Right renal pelvis (tissue), 4 donors: Measurements from ENCODE around the gene ANKRD44. TPM values are rescaled to one million over a fixed set of nuclear protein-coding genes. Genes with fewer than 3 reads are reported as not detected.
"Not testable (repeated sequence)": the region's sequence is repeated elsewhere in the genome, so short reads cannot be mapped to it uniquely, and the experiment has no call there.

Experiments used
- DNase-seq, 4 donors: peaks; one replicate each; pipeline ENCODE4 v3.0.0-alpha.2; 2013; ENCODE audit warnings: low read depth in 4 of 4, low spot score in 3 of 4, missing footprints in 1 of 4
- polyA plus RNA-seq, 4 donors: library from polyadenylated mRNA; unstranded; fragments of 120-200 nt; gene quantifications; one replicate each; pipeline ENCODE4 v1.2.1, GENCODE V29; 2013; ENCODE audit not compliant: insufficient read length in 4 of 4

ANKRD44 gene
- polyA plus RNA-seq, 4 donors: 9.2 to 13.9 (median 10.7) TPM

DNA sequence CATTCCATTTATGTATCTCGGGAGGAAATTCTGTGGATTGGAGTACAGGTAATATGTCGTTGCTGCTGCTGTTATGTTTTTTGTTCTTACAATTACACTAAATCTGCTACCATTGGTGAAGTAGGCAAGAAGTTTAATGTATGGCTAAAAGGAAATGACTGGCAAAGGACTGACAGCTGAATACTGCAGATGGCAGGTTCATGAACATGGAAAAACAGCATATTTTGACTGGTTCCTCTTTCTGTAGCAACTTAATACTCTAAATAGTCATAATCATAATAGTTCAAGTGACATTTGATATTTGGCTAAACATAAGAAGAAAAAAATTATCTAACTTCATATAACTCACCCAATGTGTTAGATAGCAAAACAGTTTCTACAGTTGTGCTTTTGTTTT, 299.6 kb downstream of the ANKRD44 start:
- DNase-seq: no peak

DNA sequence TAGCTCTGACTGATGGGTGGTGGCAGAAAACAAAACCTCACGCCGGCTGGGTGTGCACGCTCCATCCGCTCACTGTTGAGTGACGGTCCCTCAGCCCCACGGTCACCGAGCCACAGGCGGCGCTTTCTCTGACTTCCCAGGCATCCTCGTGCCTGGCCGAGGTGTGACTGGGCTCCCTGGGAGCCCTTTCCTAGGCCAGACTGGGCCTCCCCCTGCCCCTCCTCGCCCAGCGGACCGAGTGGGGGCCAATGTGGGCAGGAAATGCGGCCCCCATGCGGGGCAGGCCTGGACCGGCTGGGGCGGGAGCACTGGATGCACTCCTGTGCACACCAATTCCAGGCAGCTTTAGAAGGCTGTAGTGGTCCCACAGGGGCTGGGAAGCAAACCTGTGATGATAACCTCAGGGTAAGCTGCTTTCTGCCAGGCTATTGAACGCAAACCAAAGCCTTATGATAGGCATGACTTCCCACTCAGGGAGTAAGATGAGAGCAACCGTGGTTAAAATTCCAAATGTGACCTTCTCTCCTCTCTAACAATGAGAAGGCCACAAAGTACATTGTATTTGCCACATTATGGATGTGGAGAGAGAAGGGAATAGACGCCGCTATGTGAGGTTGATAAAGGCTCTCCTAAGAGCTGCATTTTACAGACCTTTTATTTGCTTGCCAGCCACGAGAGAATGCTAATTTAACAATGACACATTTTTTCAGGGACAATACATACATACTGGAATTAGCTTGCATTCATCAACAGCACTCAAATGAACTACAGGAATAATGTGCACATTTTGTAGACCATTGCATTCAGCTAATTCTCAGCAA, 300.2 kb downstream of the ANKRD44 start:
- no peak for DNase-seq

DNA sequence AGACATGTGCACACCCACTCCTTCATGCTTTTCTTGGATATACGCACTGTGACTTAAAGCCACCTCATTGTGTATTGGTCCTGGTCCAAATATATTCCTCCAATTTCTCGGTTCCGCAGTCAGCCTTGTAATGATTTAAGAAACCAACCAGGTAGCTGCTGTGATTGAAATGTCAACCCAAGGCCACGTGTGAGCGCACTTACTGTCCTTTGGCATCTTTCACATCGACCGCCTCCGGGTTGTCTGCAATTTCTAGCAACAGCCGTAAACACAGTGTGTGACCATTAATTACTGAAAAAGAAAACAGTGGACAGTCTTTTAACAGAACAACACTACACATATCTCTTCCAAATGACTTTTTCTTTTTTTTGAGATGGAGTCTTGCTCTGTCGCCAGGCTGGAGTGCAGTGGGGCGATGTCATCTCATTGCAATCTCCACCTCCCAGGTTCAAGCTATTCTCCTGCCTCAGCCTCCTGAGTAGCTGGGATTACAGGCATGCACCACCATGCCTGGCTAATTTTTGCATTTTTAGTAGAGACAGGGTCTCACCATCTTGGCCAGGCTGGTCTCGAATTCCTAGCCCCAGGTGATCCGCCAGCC, 301.7 kb downstream of the ANKRD44 start:
- DNase-seq: not testable (repeated sequence)

DNA sequence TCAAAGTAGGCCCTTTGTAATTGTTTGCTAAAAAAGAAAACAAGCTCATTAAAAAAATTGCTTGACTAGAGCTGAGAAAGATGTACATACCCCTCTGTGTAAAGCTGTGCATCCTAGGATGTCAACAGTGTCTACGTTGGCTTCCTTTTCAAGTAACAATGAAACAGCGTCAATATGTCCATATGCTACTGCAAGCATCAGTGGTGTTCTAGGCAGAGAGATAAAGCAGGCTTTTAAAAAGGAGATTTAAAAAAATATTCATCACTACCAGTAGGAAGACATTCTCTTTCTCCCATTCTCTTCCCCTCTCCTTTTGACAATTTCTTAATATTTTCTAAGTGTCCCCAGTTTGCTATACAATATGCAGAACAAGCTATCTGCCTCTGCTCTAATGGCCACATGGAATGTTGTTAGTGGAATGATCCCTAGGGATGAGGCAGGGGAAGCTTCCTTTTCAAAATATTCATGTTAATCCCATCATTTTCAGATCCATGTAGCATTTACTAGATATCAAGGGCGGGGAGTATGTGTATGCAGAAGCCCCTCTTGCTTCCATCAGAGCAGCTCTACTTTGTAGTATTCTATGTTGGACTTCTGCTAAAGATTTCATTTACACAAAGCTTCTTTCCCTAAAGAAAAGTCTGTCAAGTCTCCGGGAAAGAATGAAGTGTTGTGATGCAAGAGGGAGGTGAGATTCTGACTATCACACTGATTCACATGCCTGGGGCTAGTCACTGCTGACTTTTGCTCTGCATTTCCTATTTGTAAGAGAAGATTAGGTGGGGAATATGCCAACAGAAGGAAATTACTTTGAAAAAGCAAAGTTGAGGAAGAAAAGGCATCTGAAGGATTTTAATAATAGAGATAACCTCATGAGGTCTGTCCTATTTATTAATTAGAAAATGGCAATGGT, 302.6 kb downstream of the ANKRD44 start:
- DNase-seq: no peak

DNA sequence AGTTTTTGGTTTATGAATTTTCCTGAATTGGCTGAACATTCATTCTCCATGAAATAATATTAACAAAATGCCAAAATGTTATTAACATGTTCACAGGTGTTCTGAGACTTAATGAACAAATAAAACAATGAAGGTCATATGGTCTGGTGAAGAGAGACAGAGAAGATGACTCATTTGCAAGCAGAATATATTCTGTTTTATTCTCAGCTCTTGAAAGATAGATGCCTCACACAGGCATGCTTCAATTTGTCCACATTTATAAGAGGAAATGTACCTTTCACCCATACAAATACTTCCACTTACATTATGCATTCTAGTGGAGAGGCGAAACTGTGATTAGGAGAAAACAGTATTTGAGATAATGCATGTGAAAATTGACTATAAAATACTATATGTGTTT, 308.7 kb downstream of the ANKRD44 start:
- no peak for DNase-seq

DNA sequence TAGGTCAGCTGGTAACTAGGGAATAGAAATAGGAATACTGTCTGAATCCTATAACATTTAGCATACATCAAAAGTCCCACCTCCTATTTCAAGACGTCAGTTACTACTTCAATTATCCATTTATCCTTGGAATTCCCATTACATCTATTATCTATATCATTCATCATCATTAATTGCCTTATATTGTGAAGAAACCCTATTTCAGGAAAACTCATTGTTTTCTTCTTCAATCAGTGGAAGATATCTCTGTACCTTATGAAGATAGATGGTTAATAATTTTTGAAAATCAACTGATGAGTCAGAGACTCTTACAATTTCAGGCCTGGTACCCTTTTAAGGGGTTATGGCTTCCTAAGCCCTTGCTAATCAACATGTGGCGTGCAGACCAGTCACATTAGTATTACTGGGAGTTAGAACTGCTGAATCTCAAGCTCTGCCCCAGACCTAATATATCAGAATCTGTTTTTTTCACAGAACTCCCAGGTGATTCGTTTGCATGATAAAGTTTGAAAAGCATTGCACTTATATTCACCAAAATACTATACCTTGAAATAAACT, 314.7 kb downstream of the ANKRD44 start:
- DNase-seq: no peak

DNA sequence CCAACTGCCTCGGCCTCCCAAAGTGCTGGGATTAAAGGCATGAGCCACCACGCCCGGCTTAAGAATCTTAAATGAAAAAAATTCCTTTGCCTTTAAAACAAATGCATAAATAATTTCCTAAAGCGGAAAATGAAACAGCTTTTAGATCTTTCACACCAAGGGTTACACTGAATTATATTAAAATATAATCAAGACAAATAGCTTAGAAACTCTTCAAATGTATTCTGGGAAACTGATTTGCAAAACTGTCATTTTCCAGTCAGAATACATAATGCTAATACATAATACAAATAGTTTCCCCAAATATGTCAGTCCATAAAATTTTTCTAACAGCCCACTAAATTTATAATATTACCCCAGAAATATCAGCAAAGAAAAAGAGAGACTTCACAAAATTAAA, 315.8 kb downstream of the ANKRD44 start:
- no peak for DNase-seq

DNA sequence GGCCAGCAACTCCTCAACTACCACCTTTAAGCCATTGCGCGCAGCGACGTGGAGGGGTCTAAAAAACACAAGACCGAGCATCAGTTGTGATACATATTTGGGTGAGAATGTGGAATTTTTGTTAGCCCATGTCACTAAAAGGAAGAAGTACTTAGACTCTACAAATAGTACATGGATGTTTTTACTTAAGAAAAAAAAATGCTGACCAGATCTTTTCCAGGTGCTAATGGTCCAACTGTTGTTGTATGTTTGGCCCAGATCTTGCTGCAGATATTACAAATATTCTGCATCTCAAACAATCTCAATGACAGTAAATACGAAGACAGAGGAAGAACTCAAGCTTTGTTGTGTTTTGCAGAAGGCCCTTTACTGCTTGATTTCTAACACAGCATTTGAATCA, 317.0 kb downstream of the ANKRD44 start:
- no peak for DNase-seq

DNA sequence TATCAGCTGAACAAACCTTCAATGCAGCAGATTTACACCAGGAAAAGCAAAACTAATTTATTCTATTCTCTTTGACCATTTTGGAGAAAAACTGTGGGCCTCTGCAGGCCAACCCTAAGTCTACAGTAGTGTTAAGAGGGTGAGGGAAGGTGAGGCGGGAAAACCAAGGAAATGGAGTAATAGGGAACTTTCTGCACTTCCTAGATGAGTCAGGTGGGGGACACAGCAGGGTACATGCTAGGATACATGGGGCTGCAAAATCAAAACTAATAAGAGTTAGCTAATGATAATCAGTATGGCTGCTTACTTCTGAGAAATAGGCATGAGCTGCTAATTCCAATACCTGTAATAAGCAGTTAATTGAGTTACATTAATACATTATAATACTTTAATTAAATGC, 318.1 kb downstream of the ANKRD44 start:
- no peak for DNase-seq

DNA sequence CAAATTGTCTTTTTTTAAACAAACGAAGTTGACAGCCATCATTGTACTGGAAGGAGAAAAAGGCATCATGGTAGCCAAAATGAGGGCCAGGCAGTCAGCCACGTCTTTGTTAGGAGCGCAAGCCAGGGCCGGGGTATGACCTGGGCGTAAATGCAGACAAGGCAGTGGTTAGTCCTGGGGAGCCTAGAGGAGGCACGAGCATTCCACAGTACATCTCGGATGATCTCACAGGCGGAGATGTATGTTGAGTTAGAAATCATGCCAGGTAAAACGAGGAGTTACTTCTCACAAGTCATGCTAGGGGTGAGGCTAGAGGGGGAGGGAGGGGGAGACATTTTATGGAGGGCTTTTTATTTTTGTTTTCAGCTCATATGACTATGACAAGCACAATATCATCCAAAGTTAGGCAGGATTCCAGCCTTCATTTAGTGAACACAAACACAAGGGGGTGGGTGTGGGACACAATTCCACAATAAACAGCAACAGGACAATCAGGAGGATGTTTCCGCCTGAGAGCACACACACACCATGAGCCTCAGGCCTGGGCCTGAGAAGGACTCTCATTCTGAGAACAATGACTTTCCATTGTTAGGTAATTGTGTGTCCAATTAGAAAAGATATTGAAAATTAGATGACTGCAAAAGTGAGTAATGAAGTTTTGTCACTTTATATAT, 319.7 kb downstream of the ANKRD44 start:
- no peak for DNase-seq

DNA sequence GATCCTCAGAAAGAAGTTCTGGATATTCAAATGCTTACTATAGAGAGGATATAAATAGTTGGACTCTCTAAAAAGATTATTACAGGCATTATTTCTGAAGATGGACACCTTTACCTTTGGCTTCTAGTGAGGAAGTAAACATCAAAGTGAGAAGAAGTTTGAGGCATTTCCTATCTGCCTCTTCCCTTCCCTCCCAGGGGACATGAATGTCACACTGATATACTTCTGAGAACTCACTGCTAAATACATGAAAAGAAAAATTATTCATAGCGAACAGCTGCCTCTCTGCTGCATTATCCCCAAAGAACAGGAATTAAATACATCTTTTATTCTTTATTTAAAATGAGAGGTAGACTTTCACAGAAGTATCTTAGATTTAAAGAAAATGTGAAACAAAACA, 320.5 kb downstream of the ANKRD44 start:
- no peak for DNase-seq

DNA sequence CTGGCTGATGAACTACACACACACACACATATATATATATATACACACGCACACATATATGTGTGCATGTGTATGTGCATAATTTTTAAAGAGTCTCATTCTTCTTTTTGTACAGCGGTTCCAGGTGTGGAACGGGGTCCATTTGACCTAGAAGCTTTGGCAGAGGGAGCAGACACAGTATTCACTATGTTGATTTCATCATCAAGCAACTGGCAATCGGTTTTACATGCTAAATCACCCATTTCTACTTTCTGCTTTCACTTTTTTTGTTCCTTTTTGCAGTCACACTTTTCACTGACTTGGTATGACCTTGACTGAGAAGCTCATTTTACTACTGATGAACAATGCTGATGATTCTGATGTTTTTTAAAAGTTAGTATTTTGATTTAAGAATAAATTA, 321.1 kb downstream of the ANKRD44 start:
- DNase-seq: no peak

DNA sequence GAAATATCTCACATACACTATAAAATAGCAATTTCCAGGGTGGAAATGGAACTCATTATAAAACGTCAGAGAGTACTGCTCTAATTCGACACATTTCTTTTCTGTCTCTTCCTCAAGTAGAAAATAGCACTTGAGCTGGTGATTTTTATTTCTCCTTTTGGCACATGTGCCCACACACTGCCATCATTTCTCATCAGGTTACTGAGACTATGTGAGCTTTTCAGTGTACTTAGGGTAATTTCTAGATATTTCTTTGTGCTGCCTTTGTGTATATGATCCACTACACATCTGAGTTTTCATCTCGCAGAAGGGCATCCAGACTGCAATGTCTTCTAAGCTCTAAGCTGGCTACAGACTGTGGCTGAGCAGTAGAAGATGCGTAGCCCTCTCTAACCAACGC, 321.9 kb downstream of the ANKRD44 start:
- DNase-seq: no peak

DNA sequence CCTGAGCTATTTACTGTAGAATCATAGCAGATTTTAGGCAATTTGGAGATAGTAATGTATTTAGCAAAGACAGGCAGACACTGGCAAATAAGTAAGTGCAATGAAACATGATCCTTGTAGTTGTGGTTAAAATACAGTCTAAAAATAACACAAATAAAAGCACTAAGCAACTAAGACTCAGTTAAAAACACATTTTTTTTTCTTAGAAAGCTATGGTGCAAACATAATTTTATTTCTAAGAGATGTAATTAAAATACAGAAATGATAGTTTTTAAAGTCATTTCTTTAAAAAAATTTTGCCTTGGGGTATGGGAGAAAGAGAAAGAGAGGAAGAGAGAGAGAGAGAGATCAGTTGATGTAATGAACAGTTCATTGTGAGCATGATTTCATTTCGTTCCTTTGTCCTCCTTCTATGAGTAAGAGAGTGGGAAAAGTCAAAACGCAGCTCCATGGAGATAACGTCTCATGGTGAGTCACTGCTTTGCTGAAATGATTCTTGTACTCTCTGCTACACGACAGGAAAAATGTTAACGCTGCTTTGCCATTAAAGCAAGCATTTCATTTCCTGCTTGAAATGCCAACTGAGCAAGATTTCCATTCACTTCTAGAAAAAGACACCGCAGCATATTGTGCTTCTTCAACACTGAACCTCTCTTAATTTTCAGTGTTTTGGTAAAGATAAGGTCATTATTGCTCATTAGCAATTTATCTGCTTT, 322.8 kb downstream of the ANKRD44 start:
- DNase-seq: no peak

DNA sequence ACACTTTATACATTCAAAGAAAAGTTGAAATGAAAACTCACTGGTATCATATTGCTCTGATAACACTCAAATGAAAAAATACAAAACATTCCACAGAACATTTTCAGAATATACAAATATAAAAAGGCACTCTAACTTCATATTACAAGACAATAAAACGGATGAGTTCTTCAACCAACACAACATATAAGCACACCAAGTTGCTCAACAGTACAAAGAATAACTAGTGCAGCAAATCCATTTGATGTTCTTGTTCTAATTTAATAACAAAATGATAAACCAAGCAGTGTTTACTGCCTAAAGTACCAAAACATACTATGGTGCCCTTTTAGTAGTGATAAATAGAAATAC, 323.3 kb downstream of the ANKRD44 start:
- no peak for DNase-seq

DNA sequence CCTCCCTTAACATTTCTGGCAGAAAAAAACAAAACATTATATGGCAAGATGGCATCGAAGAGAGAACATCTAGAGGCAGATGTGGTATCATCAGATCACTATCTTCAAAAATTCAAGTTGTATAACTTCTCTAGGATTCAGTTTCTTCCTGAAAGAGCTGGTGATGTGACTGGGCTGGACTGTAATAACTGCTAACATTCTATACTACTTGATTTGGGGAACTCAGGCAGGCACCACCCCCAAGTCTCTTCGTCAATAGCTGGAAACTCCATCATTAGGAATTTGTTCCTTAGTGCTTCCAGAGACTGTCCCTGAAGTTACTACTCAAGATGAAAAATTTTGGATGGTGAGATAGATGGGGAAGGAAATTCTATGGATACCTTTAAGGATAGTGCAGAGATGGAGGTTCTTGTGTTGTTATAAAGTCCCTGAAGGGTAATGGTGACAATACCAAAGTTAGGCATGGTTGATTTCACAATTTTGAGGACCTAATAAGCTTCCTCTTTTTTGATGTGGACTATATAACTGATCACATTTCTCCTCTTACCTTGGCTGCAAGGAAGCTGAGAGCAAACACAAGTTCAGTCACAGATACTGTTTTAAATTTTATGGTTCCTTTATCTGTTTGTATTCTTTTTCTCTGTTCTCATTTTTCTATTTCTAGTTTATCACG, 324.9 kb downstream of the ANKRD44 start:
- DNase-seq: no peak

DNA sequence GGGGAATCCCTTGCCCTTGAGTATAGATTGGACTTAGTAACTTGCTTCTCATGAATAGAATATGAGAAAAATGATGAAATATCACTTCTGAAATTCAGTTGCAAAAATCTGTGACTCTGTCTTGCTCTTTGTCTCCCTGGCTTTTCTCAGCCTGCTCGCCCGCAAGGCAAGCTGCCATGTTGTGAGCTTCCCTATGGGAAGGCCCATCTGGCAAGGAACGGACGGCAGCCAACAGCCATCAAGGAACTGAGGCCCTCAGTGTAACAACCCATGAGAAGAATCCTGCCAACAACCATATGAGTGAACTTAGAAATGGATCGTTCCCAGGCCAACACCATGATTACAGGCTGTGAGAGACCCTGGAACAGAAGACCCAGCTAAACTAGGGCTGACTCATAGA, 325.7 kb downstream of the ANKRD44 start:
- no peak for DNase-seq

DNA sequence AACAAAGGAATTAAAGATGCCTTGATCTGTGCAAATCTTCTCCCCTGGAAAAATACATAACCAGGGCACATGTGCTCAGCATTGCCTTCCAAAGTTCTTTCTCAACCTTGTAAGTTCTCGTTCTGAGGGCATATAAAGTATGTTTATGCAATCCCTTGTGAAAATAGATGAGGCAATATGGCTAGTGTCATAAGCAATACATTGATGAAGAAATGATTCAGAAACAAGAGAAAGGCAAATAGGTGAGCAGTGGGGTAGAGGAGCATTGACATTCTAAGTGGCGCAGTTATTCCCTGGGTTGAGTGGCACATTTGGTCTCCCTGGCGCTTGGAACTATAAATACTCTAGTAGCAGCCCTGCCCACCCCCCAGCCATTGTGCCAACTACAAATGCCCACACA, 326.6 kb downstream of the ANKRD44 start:
- no peak for DNase-seq

DNA sequence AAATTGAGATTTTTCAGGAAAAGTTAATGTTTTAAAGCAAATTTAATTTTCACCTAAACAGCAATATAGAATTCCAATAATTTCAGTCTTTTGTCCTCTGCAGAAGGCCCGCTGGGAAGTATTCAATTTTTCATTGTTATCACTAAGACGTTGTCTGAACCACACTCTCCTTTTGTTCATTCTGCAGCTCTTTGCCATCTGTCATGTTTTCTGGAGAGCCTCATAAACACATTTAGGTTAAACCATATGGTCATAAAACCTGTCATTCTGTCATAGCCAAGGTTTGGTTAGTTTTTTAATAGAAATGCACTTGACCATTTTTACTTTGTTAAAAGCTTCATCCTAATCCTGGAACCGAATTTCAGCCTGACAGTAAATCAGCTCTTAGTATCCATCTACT, 330.1 kb downstream of the ANKRD44 start:
- DNase-seq: no peak
